ENCODE measurements around the gene KLK11. TPM values are rescaled to one million over a fixed set of nuclear protein-coding genes. Genes with fewer than 3 reads are reported as not detected.

The KLK11 gene
- total and polyA plus RNA-seq, 2 donors (not counting 3 experiments of a cell fraction or from before 2014, with no cell fraction given) = not detected

DNA sequence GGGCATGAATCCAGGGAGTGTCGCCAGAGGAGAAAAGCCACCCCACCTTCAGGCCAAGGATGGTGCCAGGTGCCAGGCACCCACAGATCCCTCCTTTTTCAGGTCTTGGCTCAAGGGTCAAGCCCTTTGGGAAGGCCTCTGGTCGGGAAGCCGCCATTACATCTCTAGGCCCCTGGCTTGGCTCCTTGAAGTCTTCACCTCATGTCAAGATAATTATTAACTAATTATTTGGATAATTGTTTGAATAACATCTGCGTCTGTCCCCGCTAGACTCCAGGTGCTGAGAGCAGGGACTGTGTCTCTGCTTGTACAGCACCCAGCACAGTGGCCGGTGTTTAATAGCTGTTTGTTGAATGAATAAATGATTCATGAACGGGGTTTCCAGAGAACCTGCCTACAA is 37.2 kb upstream of the KLK11 start:
- no peaks in the 10 kb centered on the region for H4K20me1 ChIP-seq (replicated peaks; ENCODE audit: control insufficient read depth, extremely low read depth, insufficient read depth, low read length)
- CTCF ChIA-PET = no interaction called here
- H3K9me3 ChIP-seq (replicated peaks; ENCODE audit: control insufficient read depth, insufficient read depth, low read length) = no peaks in the 10 kb centered on the region
- no peak overlapping the region for H3K4me3 ChIP-seq (replicated peaks in 1 of 3; ENCODE audit: insufficient read depth in 1 of 3, low read depth in 1 of 3, low read length in 3 of 3)
- H3K9ac ChIP-seq (replicated peaks; ENCODE audit: extremely low read depth, insufficient read depth, low read length) = no peak overlapping the region
- intact Hi-C loops (cut with micrococcal nuclease) (no loop called here), dilution Hi-C loops (cut with MboI; ENCODE audit: extremely low pct_ligation_motif_present, low sequenced_read_pairs) (no loop called here)
- no peak overlapping the region for H3K4me2 ChIP-seq (ENCODE audit: insufficient read depth, low read length)
- H3K27ac ChIP-seq (ENCODE audit: insufficient read depth, low read depth, low read length) = no peak overlapping the region
- FAIRE-seq (no peak), DNase-seq (ENCODE audit: low read depth, low spot score) (no peak)
- H2AFZ ChIP-seq (ENCODE audit: low read depth, low read length) = no peak overlapping the region
- no peaks in the 10 kb centered on the region for H3K79me2 ChIP-seq (ENCODE audit: control insufficient read depth, insufficient read depth, low read length)
- TF ChIP-seq POLR2A (IDR thresholded peaks at IDR 0.05; ENCODE audit: low read depth, low read length) (no peak), MYC (IDR thresholded peaks at IDR 0.05; ENCODE audit: low read depth, low read length) (no peak), JUN (IDR thresholded peaks at IDR 0.05; ENCODE audit: borderline replicate concordance, insufficient read depth, insufficient read length, low read depth) (no peak), EZH2 (IDR thresholded peaks at IDR 0.05; ENCODE audit: borderline replicate concordance, low read depth, low read length, severe bottlenecking) (no peak), GATA2 (IDR thresholded peaks at IDR 0.05; ENCODE audit: insufficient read depth, insufficient read length, low read depth, low read length) (no peak), POLR2AphosphoS5 (IDR thresholded peaks at IDR 0.05; ENCODE audit: insufficient read depth, low read depth, low read length) (no peak), FOS (IDR thresholded peaks at IDR 0.05; ENCODE audit: borderline replicate concordance, insufficient read depth, low read length) (no peak)
- TF ChIP-seq, protein P1, sequence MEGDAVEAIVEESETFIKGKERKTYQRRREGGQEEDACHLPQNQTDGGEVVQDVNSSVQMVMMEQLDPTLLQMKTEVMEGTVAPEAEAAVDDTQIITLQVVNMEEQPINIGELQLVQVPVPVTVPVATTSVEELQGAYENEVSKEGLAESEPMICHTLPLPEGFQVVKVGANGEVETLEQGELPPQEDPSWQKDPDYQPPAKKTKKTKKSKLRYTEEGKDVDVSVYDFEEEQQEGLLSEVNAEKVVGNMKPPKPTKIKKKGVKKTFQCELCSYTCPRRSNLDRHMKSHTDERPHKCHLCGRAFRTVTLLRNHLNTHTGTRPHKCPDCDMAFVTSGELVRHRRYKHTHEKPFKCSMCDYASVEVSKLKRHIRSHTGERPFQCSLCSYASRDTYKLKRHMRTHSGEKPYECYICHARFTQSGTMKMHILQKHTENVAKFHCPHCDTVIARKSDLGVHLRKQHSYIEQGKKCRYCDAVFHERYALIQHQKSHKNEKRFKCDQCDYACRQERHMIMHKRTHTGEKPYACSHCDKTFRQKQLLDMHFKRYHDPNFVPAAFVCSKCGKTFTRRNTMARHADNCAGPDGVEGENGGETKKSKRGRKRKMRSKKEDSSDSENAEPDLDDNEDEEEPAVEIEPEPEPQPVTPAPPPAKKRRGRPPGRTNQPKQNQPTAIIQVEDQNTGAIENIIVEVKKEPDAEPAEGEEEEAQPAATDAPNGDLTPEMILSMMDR (IDR thresholded peaks at IDR 0.05; ENCODE audit: extremely low read depth in 1 of 2, insufficient read depth in 1 of 2, low read depth in 1 of 2, low read length in 2 of 2) = no peak
- TF ChIP-seq, protein P2, sequence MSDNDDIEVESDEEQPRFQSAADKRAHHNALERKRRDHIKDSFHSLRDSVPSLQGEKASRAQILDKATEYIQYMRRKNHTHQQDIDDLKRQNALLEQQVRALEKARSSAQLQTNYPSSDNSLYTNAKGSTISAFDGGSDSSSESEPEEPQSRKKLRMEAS (IDR thresholded peaks at IDR 0.05; ENCODE audit: insufficient read depth, insufficient read length) = no peak
- POLR2A ChIA-PET = no interaction called here
- no peaks in the 10 kb centered on the region for H3K9me1 ChIP-seq (replicated peaks; ENCODE audit: control insufficient read depth, extremely low read depth, insufficient read depth, low read length)
- H3K36me3 ChIP-seq (ENCODE audit: control insufficient read depth in 2 of 2, extremely low read depth in 1 of 2, insufficient read depth in 2 of 2, low read length in 2 of 2) = no peaks in the 10 kb centered on the region
- H3K4me1 ChIP-seq (ENCODE audit: control insufficient read depth, extremely low read depth, insufficient read depth, low read length) = no peaks in the 10 kb centered on the region
- no peaks in the 10 kb centered on the region for H3K27me3 ChIP-seq (ENCODE audit: control insufficient read depth in 2 of 2, insufficient read depth in 2 of 2, low read length in 2 of 2)
- BruUV-seq (replicated peaks) = no TSS peak
